GM18517 (cell line): ENCODE data around the gene ELP4.
A peak's percentile ranks its signal among the peaks of the same experiment; 100 is the strongest.
"Not testable (repeated sequence)": the region's sequence is repeated elsewhere in the genome, so short reads cannot be mapped to it uniquely, and the experiment has no call there.

Source experiments
- ATAC-seq: cut with Tn5 transposase; IDR thresholded peaks from one replicate; pipeline ENCODE4 v1.9.1; 2021; ENCODE audit warnings: mild to moderate bottlenecking, moderate library complexity; ENCODE audit not compliant: unreplicated experiment

The ELP4 gene

DNA sequence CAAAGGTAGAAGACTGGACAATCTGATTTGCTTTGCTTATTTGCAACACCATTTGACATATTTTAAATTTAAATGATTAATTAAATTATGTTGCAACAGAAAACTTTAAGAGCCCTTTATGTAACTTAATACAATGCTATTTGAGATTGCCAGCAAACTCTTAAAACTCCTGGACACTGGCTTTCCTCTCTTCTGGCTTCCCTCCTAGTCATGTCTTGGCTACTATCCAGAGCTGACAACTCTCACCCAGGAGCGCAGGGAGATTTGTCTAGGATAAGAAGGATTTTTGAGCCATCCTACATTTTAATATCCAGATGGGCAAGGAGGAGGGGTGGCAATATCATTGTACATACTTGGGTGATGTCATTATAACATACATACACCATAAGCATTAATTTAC lies 134.3 kb downstream of the ELP4 start:
- no peak for ATAC-seq

- ATAC-seq: no peak
These were observed 136.2 kb downstream of the ELP4 start for GRCh38 chr11:31645747-31646146.

DNA sequence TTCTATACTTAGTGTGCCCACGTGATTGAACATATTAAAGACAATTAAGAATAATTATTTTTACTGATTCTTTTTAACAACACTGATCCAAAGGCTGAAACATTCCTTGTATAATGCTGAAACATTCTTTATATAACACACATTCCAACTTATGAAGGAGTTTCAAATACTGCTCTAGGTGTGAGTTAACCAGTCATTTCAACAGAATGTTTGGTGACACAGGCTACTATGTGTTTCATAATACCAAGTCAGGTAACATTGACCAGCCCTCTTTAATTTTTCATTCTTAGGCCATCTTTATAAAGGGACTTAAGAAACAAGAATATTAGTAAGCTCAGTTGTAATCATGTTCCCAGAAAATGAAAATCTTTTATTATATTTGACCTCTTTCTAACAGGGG lies 136.6 kb downstream of the ELP4 start:
- no peak for ATAC-seq

DNA sequence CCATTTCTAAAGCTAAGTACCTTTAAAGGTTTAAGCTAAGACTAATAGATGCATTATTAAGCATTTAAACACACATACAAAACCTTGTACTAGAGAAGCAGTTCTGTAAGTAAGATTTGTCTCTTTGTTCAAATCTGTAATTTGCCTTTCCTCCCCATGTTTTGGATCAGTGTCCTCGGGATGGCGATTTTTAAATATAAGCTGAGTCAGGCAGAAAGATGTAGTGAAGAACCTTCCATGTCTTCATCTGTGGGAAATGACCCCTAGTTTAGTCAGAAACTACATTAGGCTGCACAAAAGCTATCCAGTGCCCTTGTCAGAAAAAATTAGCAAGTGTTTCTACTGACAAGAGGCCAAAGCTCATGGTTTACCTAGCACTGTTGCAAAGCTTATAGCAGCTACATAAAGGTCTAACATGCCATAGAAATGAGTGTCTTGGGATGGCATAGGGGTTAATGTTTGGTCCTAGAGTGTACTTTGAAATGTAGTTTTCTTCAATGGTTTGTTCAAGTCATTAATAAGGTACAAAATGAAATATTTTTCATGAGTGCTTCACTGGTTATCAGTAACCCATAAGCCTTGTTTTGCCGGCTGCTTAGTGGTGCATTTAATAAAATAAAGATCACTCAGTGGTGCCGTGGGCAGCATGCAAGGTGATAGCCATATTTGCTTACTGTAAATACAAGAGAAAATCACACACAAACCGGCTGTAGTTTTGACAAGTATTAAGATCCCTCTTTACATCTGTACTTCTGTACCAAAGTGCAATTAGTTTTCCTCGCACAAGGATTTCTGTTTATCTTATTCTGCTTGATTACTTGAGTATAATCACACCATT lies 139.8 kb downstream of the ELP4 start:
- ATAC-seq: no peak

GRCh38 chr11:31651208-31651607 lies 141.6 kb downstream of the ELP4 start:
- peak; percentile 20 for ATAC-seq

DNA sequence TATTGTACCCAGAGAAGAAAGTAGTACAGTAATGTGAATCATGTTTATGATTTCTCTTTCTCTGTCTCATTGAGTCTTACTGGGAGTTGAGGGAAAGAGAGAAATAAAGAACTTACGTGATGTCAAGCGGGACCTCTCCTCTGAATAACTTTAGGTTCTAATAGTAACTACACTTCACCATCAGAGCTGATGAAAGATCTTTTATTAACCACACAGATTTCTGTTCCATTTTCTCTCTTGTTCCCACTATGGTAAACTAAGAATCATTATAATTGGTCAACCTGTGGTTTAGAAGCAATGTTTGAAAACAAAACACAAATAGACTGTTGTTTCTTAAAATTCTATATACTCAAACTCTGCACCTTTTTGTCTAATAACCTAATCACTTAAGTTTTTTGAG lies 142.3 kb downstream of the ELP4 start:
- peak; percentile 47 for ATAC-seq

DNA sequence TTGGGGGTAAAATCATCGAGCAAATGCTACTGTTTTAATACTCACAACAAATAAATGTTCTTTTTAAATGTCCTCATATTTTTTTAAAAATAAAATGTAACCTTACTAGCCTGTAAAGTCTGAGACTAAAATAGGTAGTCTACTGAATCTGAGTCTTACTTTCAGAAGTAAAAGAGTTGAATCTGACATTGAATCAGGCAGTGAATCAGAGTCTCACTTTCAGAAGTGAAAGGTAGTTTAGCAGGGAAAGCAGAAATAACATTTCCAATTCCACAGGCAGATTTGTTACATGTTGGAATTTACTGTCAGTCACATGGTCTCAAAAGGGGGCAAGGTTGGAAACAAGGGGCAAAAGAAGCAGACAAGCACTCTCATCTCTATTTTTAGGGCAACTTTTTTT lies 143.0 kb downstream of the ELP4 start:
- ATAC-seq: peak; percentile 72

DNA sequence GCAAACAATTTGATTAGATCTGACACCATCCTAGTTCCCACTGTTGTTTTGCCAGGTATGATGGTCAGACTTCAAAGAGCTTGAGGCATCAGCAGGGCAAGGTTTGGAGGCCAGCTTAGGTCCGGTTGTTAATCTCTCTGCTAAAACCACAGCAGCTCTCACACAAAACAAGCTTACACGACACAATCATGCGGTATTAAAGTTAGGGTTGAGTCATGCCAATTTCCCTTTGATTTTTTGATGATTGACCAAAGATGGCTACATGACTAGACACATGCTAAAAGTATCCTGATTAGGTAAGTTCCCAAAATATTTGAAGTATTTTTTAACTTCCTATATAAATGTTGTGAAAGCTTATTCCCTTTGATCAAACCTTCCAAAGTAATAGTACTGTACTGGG lies 145.9 kb downstream of the ELP4 start:
- no peak for ATAC-seq

- ATAC-seq: no peak
These were observed 146.5 kb downstream of the ELP4 start for GRCh38 chr11:31656051-31656450.

GRCh38 chr11:31657091-31657490 lies 147.5 kb downstream of the ELP4 start:
- ATAC-seq: no peak

GRCh38 chr11:31664129-31664528 lies 154.6 kb downstream of the ELP4 start:
- no peak for ATAC-seq

DNA sequence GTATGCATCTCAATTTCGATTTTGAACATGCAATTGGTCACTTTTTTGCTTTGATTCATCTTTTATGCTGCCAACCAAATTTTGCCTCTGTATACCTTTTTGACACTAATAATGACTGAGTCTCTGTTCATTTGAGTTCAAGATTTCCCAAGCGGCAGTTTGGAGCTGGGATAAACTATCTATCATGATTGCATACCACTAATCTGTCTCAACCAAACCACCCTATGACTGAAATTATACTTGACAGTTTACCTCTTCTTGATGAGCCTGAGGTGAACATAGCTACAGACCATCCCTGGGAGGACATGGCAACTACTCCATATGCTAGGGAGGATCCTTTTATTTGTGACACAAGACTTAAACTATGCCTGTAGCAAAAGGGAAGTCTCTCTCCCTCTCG lies 155.4 kb downstream of the ELP4 start:
- ATAC-seq: no peak

DNA sequence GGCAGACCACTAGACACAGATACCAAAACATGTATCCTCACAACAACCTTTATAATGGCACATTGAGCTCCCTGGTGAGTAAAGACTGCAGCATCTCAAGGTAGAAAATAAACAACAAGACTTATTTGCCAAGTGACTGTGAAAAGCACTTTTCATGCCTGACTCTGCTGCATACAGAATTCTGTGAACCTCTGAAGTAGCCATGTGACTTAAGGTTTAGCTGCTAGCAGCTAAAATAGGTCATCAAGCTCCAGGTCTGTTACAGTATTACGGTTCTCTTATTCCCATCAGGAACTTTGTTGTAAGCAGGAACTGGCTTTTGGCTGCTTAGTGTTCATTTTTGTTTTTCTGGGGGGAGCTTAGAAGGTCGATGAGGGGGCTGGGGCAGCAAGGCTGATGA lies 162.1 kb downstream of the ELP4 start:
- ATAC-seq: no peak

- ATAC-seq: not testable (repeated sequence)
These were observed 163.5 kb downstream of the ELP4 start for GRCh38 chr11:31673108-31673507.

- ATAC-seq: no peak
These were observed 166.9 kb downstream of the ELP4 start for GRCh38 chr11:31676280-31676982.

DNA sequence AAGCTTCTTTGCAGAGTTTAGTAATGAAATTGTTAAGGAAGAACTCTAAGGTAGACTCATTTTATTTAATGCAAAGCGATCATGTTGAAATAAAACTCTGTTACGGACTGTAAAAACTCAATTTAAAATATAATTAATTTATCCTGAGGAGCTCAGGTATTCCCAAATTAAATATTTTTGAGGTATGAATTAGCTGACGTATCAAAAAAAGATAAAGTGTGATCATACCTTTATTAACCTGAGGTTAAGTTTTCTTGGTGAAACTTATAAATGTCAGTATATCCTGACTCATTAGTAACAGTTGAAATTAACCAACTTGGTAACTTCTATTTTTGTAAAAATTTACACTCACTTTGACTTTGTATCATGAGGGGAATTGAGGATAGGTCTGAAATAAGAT lies 171.2 kb downstream of the ELP4 start:
- no peak for ATAC-seq

DNA sequence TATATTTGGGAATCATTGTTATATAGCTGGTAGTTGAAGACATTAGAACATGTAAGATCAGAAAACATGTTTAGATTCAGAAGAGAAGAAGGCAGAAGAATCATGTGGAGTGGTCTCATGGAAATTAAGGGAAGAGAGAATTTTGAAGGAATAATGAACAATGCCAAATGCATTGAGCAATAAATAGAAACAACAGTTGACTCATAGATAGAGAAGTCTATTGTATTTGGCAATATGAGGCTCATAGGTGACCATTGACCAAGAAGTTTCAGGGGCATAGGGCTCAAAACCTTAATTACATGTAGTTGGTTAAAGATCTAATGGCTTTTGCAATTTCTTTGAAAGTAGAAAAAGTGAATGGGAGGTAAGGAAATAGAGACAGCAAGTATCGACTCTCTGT lies 177.7 kb downstream of the ELP4 start:
- ATAC-seq: no peak

GRCh38 chr11:31687861-31688260 lies 178.3 kb downstream of the ELP4 start:
- no peak for ATAC-seq

GRCh38 chr11:31689559-31689958 lies 180.0 kb downstream of the ELP4 start:
- ATAC-seq: no peak

DNA sequence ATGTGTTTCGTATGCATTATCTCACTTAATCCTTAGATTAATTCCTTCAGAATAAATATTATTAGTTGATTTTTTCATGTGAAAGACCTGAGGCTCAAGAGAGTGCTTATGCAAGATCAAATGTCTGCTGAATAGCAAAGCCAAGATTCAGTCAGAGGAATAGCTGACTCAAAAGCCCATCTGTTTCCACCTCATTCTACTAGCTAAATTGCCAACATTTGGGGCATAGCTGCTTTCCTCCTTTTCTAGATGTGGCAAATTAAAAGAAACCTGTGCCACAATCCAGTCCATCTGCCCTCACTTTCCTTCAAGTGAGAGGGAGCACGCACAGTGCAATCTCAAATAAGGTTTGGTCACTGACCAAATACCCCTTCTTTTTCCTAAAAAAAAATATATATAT lies 180.5 kb downstream of the ELP4 start:
- no peak for ATAC-seq

DNA sequence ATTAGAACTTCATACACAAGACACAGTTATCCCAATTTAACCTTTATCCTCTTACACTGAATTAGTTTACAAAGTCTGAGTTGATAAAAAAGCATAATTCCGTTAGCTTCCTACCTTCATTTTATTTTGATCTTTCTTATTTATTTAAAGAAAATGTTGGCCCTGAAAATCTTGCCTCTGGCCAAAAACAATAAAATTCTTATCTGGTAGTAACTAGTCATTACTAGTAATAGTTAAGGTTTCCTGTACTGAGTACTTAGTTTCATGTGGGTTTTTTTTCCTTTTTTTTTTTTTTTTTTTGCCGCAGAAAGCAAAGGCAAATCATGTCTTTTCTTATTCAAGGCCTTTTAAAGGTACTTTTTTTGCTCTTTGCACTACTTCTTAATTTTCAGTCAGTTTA lies 180.9 kb downstream of the ELP4 start:
- ATAC-seq: no peak

GRCh38 chr11:31692466-31692865 lies 182.9 kb downstream of the ELP4 start:
- ATAC-seq: no peak
